ENCODE results near the gene IDNK. TPM values are rescaled to one million over a fixed set of nuclear protein-coding genes. Genes with fewer than 3 reads are reported as not detected.

IDNK gene
- total and polyA plus RNA-seq, 10 of the 15 experiments (the other 5 are each of a cell fraction or from before 2014, with no cell fraction given): 7.0 to 19.1 (median 10.6) TPM

DNA sequence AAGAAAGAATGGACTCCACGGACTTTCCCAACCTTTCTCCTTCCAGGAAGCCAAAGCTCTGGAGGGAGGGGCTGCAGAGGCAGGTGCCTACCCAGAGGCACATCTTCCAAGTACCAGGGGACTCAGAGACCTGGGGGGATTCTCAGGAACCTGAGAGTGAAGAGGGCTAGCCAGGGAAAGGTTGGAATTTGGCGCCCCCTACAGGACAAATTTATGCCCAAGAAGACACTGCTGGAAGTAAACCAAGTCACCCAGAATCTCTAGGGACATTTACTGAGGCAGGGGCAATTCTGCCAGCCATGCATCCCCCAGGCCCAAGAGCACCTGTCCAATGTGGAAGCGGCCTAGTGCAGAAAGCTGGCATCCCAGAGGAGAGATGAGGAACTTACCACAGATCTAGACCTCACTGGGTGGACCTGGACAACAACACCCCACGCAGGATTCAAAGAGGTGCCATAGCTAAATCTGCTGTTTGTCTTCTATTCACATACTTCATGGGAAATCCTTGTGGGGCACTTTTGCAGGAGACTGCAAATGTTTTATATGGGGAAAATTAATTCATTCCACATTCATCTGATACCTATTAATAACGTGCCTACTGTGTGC is 25.9 kb upstream of the IDNK start (continued):
- TF ChIP-seq, protein P1, sequence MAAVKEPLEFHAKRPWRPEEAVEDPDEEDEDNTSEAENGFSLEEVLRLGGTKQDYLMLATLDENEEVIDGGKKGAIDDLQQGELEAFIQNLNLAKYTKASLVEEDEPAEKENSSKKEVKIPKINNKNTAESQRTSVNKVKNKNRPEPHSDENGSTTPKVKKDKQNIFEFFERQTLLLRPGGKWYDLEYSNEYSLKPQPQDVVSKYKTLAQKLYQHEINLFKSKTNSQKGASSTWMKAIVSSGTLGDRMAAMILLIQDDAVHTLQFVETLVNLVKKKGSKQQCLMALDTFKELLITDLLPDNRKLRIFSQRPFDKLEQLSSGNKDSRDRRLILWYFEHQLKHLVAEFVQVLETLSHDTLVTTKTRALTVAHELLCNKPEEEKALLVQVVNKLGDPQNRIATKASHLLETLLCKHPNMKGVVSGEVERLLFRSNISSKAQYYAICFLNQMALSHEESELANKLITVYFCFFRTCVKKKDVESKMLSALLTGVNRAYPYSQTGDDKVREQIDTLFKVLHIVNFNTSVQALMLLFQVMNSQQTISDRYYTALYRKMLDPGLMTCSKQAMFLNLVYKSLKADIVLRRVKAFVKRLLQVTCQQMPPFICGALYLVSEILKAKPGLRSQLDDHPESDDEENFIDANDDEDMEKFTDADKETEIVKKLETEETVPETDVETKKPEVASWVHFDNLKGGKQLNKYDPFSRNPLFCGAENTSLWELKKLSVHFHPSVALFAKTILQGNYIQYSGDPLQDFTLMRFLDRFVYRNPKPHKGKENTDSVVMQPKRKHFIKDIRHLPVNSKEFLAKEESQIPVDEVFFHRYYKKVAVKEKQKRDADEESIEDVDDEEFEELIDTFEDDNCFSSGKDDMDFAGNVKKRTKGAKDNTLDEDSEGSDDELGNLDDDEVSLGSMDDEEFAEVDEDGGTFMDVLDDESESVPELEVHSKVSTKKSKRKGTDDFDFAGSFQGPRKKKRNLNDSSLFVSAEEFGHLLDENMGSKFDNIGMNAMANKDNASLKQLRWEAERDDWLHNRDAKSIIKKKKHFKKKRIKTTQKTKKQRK (IDR thresholded peaks at IDR 0.05; ENCODE audit: low read depth, low read length): no peak
- peak; percentile 70 for TF ChIP-seq RAD21 (IDR thresholded peaks at IDR 0.05; ENCODE audit: insufficient read depth, low read depth, low read length)
- TF ChIP-seq MEF2B (IDR thresholded peaks at IDR 0.05; ENCODE audit: partially characterized antibody, poor library complexity, severe bottlenecking): no peak
- no peak for TF ChIP-seq ASH2L (IDR thresholded peaks at IDR 0.05; ENCODE audit: borderline replicate concordance, low read depth)

DNA sequence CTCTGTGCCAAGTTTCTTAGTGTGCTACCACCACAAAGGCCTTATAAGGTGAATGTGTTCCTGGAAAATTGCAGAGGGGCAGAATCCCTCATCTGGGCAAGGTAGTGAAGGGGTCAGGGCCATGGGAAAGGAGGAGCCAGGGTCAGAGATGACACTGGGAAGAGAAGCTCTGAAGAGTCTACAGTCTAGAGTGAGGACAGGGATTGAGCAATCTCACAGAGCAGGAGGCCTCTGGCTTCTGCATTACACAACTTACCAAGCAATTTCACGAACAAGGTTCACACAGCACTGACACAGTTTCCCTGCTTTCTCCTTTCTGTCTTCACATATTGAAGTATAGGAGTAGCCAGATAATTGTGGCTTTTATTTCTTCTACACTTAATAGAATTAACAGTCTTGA is 24.5 kb upstream of the IDNK start:
- no peak overlapping the region for H2AFZ ChIP-seq (ENCODE audit: control insufficient read depth, low read depth, low read length)
- no TSS peak for BruUV-seq (replicated peaks)
- SMC1A ChIA-PET (ENCODE audit: uncharacterized antibody, unreplicated experiment): interaction anchor here (0.5 kb wide), 1 partner anchor 124 kb away, joined by 3 read pairs; no protein-coding TSS in a partner anchor
- no peaks in the 10 kb centered on the region for H3K36me3 ChIP-seq (ENCODE audit: control insufficient read depth in 2 of 2, insufficient read depth in 2 of 2, low read length in 1 of 2)
- no peaks in the 10 kb centered on the region for H3K4me1 ChIP-seq (ENCODE audit: control insufficient read depth, insufficient read depth, low read length)
- CTCF ChIA-PET: interaction anchor here (3.3 to 4.0 kb wide), 3 partner anchors 54 to 269 kb away, joined by 18 to 59 read pairs (median 21); no protein-coding TSS in a partner anchor
- H3K4me2 ChIP-seq (ENCODE audit: control insufficient read depth, insufficient read depth): no peak overlapping the region
- FAIRE-seq (no peak), ATAC-seq (no peak), DNase-seq (ENCODE audit: low read depth, low spot score) (no peak)
- POLR2A ChIA-PET: no interaction called here
- H3K4me3 ChIP-seq: no peak overlapping the region
- RAD21 ChIA-PET (ENCODE audit: unreplicated experiment): interaction anchor here (1.5 kb wide), 1 partner anchor 264 kb away, joined by 6 read pairs; no protein-coding TSS in a partner anchor
- H3K27me3 ChIP-seq (replicated peaks in 1 of 2; ENCODE audit: control insufficient read depth in 2 of 2, insufficient read depth in 2 of 2, low read length in 1 of 2): no peaks in the 10 kb centered on the region
- 40% methylated on average over 1 of the region's 1 CpG for WGBS (ENCODE audit: insufficient coverage, insufficient replicate concordance, low lambda C conversion rate, missing lambda C conversion rate)
- H3K27ac ChIP-seq (ENCODE audit: control insufficient read depth, insufficient read depth): no peak overlapping the region
- no peaks in the 10 kb centered on the region for H3K9me3 ChIP-seq (replicated peaks; ENCODE audit: control insufficient read depth, insufficient read depth, low read length)
- intact Hi-C loops (cut with micrococcal nuclease; ENCODE audit: unreplicated experiment) (loop anchor here (10.0 kb wide), 1 partner anchor 394 kb away; no protein-coding TSS in a partner anchor), in situ Hi-C loops (cut with MboI) (loop anchor here (5.0 kb wide), 1 partner anchor 266 kb away; no protein-coding TSS in a partner anchor)
- H3K79me2 ChIP-seq (ENCODE audit: control insufficient read depth, insufficient read depth, low read length): no peaks in the 10 kb centered on the region
- no peak overlapping the region for H3K9ac ChIP-seq (ENCODE audit: control insufficient read depth, insufficient read depth, low read length)
- no peaks in the 10 kb centered on the region for H4K20me1 ChIP-seq (ENCODE audit: control insufficient read depth, insufficient read depth)
- TF ChIP-seq POLR2A (IDR thresholded peaks at IDR 0.05; ENCODE audit: low read depth, low read length) (no peak), RB1 (IDR thresholded peaks at IDR 0.05; ENCODE audit: borderline replicate concordance) (no peak), STAT3 (IDR thresholded peaks at IDR 0.05; ENCODE audit: low read depth, low read length) (no peak), CREM (IDR thresholded peaks at IDR 0.05; ENCODE audit: low read depth) (no peak), IRF4 (IDR thresholded peaks at IDR 0.05; ENCODE audit: low read depth, low read length) (no peak), BMI1 (IDR thresholded peaks at IDR 0.05; ENCODE audit: borderline replicate concordance) (no peak), ETV6 (conservative IDR thresholded peaks at IDR 0.05 in 1 of 2, IDR thresholded peaks at IDR 0.05 in 1 of 2; ENCODE audit: borderline replicate concordance in 1 of 2, low read depth in 1 of 2) (no peak), SIN3A (IDR thresholded peaks at IDR 0.05; ENCODE audit: low read depth, low read length) (no peak), MYB (IDR thresholded peaks at IDR 0.05; ENCODE audit: borderline replicate concordance, low read depth, low read length) (no peak), RUNX3 (IDR thresholded peaks at IDR 0.05; ENCODE audit: low read length) (no peak), BHLHE40 (IDR thresholded peaks at IDR 0.05; ENCODE audit: borderline replicate concordance in 1 of 2, low read depth in 2 of 2, low read length in 1 of 2) (no peak), FOS (IDR thresholded peaks at IDR 0.05; ENCODE audit: borderline replicate concordance, extremely low read depth, insufficient read length) (no peak)
- TF ChIP-seq, protein P2, sequence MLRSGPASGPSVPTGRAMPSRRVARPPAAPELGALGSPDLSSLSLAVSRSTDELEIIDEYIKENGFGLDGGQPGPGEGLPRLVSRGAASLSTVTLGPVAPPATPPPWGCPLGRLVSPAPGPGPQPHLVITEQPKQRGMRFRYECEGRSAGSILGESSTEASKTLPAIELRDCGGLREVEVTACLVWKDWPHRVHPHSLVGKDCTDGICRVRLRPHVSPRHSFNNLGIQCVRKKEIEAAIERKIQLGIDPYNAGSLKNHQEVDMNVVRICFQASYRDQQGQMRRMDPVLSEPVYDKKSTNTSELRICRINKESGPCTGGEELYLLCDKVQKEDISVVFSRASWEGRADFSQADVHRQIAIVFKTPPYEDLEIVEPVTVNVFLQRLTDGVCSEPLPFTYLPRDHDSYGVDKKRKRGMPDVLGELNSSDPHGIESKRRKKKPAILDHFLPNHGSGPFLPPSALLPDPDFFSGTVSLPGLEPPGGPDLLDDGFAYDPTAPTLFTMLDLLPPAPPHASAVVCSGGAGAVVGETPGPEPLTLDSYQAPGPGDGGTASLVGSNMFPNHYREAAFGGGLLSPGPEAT (IDR thresholded peaks at IDR 0.05; ENCODE audit: low read depth): no peak
